BJ (cell line): Measurements from ENCODE around the gene HIPK2. TPM values are rescaled to one million over a fixed set of nuclear protein-coding genes. Genes with fewer than 3 reads are reported as not detected.

Experiments
- CTCF ChIA-PET: fragments of 350-600 bp; formaldehyde crosslinking; extraction: SDS; loops from one replicate; lab custom pipeline; 2021; ENCODE audit warnings: antibody characterized with exemption, inconsistent platforms; lab: Yijun Ruan, JAX
- POLR2A ChIA-PET: fragments of 300-600 bp; sonication (Branson Sonifier 250); formaldehyde crosslinking; extraction: SDS; loops from one replicate; lab custom pipeline; 2021; ENCODE audit warnings: antibody characterized with exemption; lab: Charles Lee
- DNase-seq: peaks from one replicate; pipeline ENCODE4 v3.0.0-alpha.2; 2011; ENCODE audit warnings: low read depth
- H3K27me3 ChIP-seq: 2 replicates; pipeline ENCODE4 v1.6.0; 2011; ENCODE audit warnings: low read length; ENCODE audit not compliant: control insufficient read depth, insufficient read depth
- H3K36me3 ChIP-seq: 2 replicates; pipeline ENCODE4 v1.5.1; 2011; ENCODE audit warnings: low read length; ENCODE audit not compliant: control insufficient read depth, insufficient read depth
- H3K4me3 ChIP-seq: 2 replicates; pipeline ENCODE4 v1.5.1; 2011; ENCODE audit warnings: low read depth, mild to moderate bottlenecking, control low read depth, low read length
- polyA plus RNA-seq: library from polyadenylated mRNA; depleted of rRNA; stranded (reverse); fragments of >200 nt; gene quantifications from 2 replicates; pipeline ENCODE4 v1.2.3, GENCODE V29; 2011
- TF ChIP-seq, protein P1 (sequence below): IDR thresholded peaks from 2 replicates; pipeline ENCODE4 v1.5.1; 2011; ENCODE audit warnings: low read depth, mild to moderate bottlenecking, control low read depth, inconsistent platforms, low read length, moderate library complexity; ENCODE audit not compliant: insufficient read depth

Gene HIPK2
- polyA plus RNA-seq, 1 experiment, result 3.6 TPM

GRCh38 chr7:139641337-139641992 is 136.3 kb downstream of the HIPK2 start:
- no peak for DNase-seq
- Histone ChIP-seq H3K27me3 (no peaks in the 10 kb centered on the region), H3K4me3 (no peak overlapping the region), H3K36me3 (no peaks in the 10 kb centered on the region)
- POLR2A ChIA-PET, result no interaction called here
- CTCF ChIA-PET, result interaction anchor here (1.0 to 2.2 kb wide), 5 partner anchors 22 to 361 kb away, joined by 3 to 13 read pairs (median 4); no protein-coding TSS in a partner anchor
- TF ChIP-seq, protein P1, sequence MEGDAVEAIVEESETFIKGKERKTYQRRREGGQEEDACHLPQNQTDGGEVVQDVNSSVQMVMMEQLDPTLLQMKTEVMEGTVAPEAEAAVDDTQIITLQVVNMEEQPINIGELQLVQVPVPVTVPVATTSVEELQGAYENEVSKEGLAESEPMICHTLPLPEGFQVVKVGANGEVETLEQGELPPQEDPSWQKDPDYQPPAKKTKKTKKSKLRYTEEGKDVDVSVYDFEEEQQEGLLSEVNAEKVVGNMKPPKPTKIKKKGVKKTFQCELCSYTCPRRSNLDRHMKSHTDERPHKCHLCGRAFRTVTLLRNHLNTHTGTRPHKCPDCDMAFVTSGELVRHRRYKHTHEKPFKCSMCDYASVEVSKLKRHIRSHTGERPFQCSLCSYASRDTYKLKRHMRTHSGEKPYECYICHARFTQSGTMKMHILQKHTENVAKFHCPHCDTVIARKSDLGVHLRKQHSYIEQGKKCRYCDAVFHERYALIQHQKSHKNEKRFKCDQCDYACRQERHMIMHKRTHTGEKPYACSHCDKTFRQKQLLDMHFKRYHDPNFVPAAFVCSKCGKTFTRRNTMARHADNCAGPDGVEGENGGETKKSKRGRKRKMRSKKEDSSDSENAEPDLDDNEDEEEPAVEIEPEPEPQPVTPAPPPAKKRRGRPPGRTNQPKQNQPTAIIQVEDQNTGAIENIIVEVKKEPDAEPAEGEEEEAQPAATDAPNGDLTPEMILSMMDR, result no peak

- ChIA-PET POLR2A (no interaction called here), CTCF (interaction anchor here (0.6 to 2.2 kb wide), 4 partner anchors 22 to 367 kb away, joined by 3 to 13 read pairs (median 4); no protein-coding TSS in a partner anchor)
- Histone ChIP-seq H3K4me3 (no peak overlapping the region), H3K27me3 (no peaks in the 10 kb centered on the region), H3K36me3 (no peaks in the 10 kb centered on the region)
- TF ChIP-seq, protein P1, result no peak
- DNase-seq, result no peak
Observed at GRCh38 chr7:139640681-139641080, 137.1 kb downstream of the HIPK2 start.

DNA sequence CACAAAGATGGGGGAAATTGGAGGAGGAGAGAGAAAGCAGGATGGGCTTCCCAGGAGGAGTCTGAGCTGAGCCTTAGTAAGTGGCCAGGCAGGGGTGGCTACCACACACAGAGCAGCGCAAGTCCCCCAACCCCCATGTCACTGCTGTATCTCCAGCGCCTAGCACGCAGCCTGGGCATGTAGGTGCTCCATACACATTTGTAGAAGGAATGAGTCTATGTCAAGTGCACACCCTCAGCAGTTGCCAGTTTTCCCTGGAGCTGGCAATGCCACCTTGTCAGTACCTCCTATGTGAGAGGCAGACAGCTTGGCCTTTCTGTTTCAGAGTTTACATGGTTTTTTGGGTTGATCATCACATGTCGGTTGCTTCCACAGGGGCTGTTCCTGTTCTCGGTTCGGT is 138.2 kb downstream of the HIPK2 start:
- CTCF ChIA-PET, result interaction anchor here (1.0 to 2.2 kb wide), 3 partner anchors 21 to 366 kb away, joined by 3 to 13 read pairs (median 6); no protein-coding TSS in a partner anchor
- POLR2A ChIA-PET, result no interaction called here
- Histone ChIP-seq H3K27me3 (no peaks in the 10 kb centered on the region), H3K36me3 (no peaks in the 10 kb centered on the region), H3K4me3 (no peak overlapping the region)
- TF ChIP-seq, protein P1, result no peak
- no peak for DNase-seq

DNA sequence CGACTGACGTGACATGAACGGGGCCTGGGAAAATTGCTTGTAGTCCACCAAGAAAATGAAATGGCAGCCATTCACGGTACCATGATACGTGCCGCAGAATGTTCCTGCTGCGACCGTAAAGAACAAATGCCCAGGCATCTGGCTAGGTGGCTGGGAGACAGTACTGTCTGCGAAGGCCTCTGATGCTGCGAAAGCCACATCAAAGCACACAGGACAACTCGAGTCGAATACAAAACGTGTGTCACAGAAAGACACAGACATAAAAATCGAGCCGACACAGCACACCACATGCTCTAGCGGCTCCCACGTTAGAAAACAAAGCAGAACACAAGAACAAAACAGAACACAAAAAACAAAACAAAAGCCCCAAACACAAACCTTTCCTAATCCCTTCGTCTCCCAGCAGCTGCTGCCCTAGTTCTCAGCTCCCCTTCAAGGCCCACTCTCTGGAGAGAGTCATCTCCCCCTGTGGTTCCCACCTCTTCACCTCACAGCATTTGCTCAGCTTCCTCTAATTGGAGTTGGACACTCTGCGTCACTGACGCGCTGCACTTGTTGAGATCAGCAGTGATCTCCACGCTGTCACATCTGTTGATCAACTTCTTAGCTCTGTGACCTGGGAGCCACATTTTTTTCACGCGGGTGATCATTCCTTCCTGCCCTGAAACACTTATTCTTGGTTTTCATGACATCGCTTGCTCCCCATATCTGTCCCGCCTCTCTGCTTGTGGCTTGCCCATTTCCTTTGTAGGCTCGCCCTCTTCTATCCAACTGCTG is 142.1 kb downstream of the HIPK2 start:
- Histone ChIP-seq H3K4me3 (no peak overlapping the region), H3K36me3 (peaks cover 1% of the 10 kb centered on the region; the same call in 1 of the 2 replicates), H3K27me3 (no peaks in the 10 kb centered on the region)
- POLR2A ChIA-PET, result no interaction called here
- DNase-seq, result no peak
- TF ChIP-seq, protein P1, result no peak
- CTCF ChIA-PET, result interaction anchor here (0.6 to 1.8 kb wide), 2 partner anchors 34 to 366 kb away, joined by 3 read pairs; no protein-coding TSS in a partner anchor

- TF ChIP-seq, protein P1, result no peak
- Histone ChIP-seq H3K4me3 (no peak overlapping the region), H3K27me3 (no peaks in the 10 kb centered on the region), H3K36me3 (peaks cover 1% of the 10 kb centered on the region; the same call in 1 of the 2 replicates)
- CTCF ChIA-PET, result interaction anchor here (0.5 to 4.1 kb wide), 3 partner anchors 12 to 280 kb away, joined by 3 to 28 read pairs (median 25); no protein-coding TSS in a partner anchor
- DNase-seq, result no peak
- POLR2A ChIA-PET, result no interaction called here
Observed at GRCh38 chr7:139634087-139634486, 143.7 kb downstream of the HIPK2 start.
